HepG2 (cell line): Measurements from ENCODE around the gene ERBB3. TPM values are rescaled to one million over a fixed set of nuclear protein-coding genes. Genes with fewer than 3 reads are reported as not detected.
A peak's percentile ranks its signal among the peaks of the same experiment; 100 is the strongest.

Source experiments
- ATAC-seq: fragments of 200-7000 bp; cut with Tn5 transposase; 3 replicates; pipeline ENCODE4 v1.9.1; 2020; ENCODE audit warnings: mild to moderate bottlenecking, moderate library complexity
- BruUV-seq: library from RNA; stranded (reverse); fragments of 400-500 nt; replicated peaks from 2 replicates; lab custom pipeline; 2021; lab: Mats Ljungman, UMichigan
- CTCF ChIA-PET: fragments of 300-600 bp; formaldehyde crosslinking; extraction: SDS; loops from one replicate; lab custom pipeline; 2021; ENCODE audit warnings: low total read pairs, inconsistent platforms, low intra/inter-chr PET ratio; lab: Yijun Ruan, JAX
- POLR2A ChIA-PET: fragments of 350-600 bp; sonication (Branson Sonifier 250); formaldehyde crosslinking; loops from one replicate; lab custom pipeline; 2020; ENCODE audit warnings: antibody characterized with exemption, inconsistent platforms; lab: Yijun Ruan, JAX
- DNase-seq: peaks from one replicate; pipeline ENCODE4 v3.0.0-alpha.2; 2015; ENCODE audit warnings: low spot score
- FAIRE-seq: peaks from 3 replicates; lab custom pipeline; 2011; peaks lifted over from hg19 to GRCh38; lab: Jason Lieb, UNC
- H2AFZ ChIP-seq: one replicate; pipeline ENCODE4 v1.6.1; 2011; ENCODE audit warnings: low read length, inconsistent platforms
- H3K27ac ChIP-seq: fragments of 300-600 bp; 3 replicates; pipeline ENCODE4 v1.8.0; 2011; ENCODE audit warnings: mixed run types, mild to moderate bottlenecking, mixed read lengths, low read length, inconsistent platforms; ENCODE audit not compliant: insufficient read depth; ENCODE audit errors: extremely low read length
- H3K27me3 ChIP-seq, 2 experiments: fragments of 200-600 bp in 1 of 2; 2 replicates in 1 of 2; 3 replicates in 1 of 2; pipeline versions ENCODE4 v1.6.0 to v1.8.0; 2011; ENCODE audit warnings: low read length in 2 of 2, mild to moderate bottlenecking in 2 of 2, moderate library complexity in 2 of 2, inconsistent platforms in 1 of 2; ENCODE audit not compliant: insufficient read depth in 2 of 2, control insufficient read depth in 1 of 2
- H3K36me3 ChIP-seq, 2 experiments: fragments of 200-600 bp in 1 of 2; replicated peaks in 1 of 2; 2 replicates in 1 of 2; 3 replicates in 1 of 2; pipeline versions ENCODE4 v1.5.1 to v1.8.0; 2011; ENCODE audit warnings: low read length in 2 of 2, inconsistent platforms in 1 of 2; ENCODE audit not compliant: insufficient read depth in 2 of 2, control insufficient read depth in 1 of 2
- H3K4me1 ChIP-seq: 2 replicates; pipeline ENCODE4 v1.5.1; 2012; ENCODE audit warnings: low read length, inconsistent platforms; ENCODE audit not compliant: insufficient read depth
- H3K4me2 ChIP-seq: 2 replicates; pipeline ENCODE4 v1.6.0; 2011; ENCODE audit warnings: low read depth, low read length, inconsistent platforms
- H3K4me3 ChIP-seq, 3 experiments: fragments of 200-600 bp in 1 of 3; sonication (generic), shearing (Covaris generic) in 1 of 3; replicated peaks in 1 of 3; 2 replicates each; pipeline ENCODE4 v1.5.1; 2011 to 2016; ENCODE audit warnings: low read length in 3 of 3, inconsistent platforms in 2 of 3, low read depth in 2 of 3, mild to moderate bottlenecking in 2 of 3, control low read depth in 1 of 3, mixed read lengths in 1 of 3; ENCODE audit not compliant: insufficient read depth in 1 of 3
- H3K79me2 ChIP-seq: one replicate; pipeline ENCODE4 v1.6.1; 2011; ENCODE audit warnings: low read length, inconsistent platforms; ENCODE audit not compliant: insufficient read depth
- H3K9ac ChIP-seq: 2 replicates; pipeline ENCODE4 v1.6.0; 2011; ENCODE audit warnings: mild to moderate bottlenecking, low read depth, low read length, inconsistent platforms; ENCODE audit not compliant: insufficient read depth
- H3K9me3 ChIP-seq: 2 replicates; pipeline ENCODE4 v1.5.1; 2012; ENCODE audit warnings: mild to moderate bottlenecking, low read length
- H4K20me1 ChIP-seq: 2 replicates; pipeline ENCODE4 v1.6.0; 2011; ENCODE audit warnings: inconsistent platforms, mild to moderate bottlenecking, low read length, moderate library complexity; ENCODE audit not compliant: insufficient read depth
- ELF3 ChIP-seq: IDR thresholded peaks from 2 replicates; pipeline ENCODE4 v1.6.1; 2016; ENCODE audit warnings: missing genetic modification reagents, missing compliant biosample characterization
- KDM1A ChIP-seq: IDR thresholded peaks from 2 replicates; pipeline ENCODE4 v1.6.1; 2016; ENCODE audit warnings: missing compliant biosample characterization
- MAFK ChIP-seq, 2 experiments: IDR thresholded peaks in 1 of 2; conservative IDR thresholded peaks in 1 of 2; 2 replicates each; pipeline ENCODE4 v1.6.1; 2011; ENCODE audit warnings: improper control_type of control experiment in 2 of 2, low read length in 2 of 2
- MED8 ChIP-seq: sonication (generic); formaldehyde crosslinking; IDR thresholded peaks from 2 replicates; pipeline ENCODE4 v1.8.1; 2023; ENCODE audit warnings: mild to moderate bottlenecking, missing genetic modification reagents; ENCODE audit not compliant: insufficient replicate concordance
- NFE2 ChIP-seq: sonication (generic); formaldehyde crosslinking; IDR thresholded peaks from 2 replicates; pipeline ENCODE4 v1.4.0; 2020; ENCODE audit warnings: missing genetic modification reagents
- PCBP1 ChIP-seq: fragments of 200-400 bp; formaldehyde crosslinking; IDR thresholded peaks from 2 replicates; pipeline ENCODE4 v1.6.1; 2017; ENCODE audit warnings: mild to moderate bottlenecking, low read depth, low read length, borderline replicate concordance
- POLR2AphosphoS2 ChIP-seq: IDR thresholded peaks from 2 replicates; pipeline ENCODE4 v1.6.1; 2011; ENCODE audit warnings: low read depth, low read length, improper control_type of control experiment
- TMF1 ChIP-seq: sonication (generic); formaldehyde crosslinking; IDR thresholded peaks from 2 replicates; pipeline ENCODE4 v1.8.1; 2022; ENCODE audit warnings: low read depth, missing genetic modification reagents
- U2AF2 ChIP-seq: fragments of 200-400 bp; formaldehyde crosslinking; IDR thresholded peaks from 2 replicates; pipeline ENCODE4 v1.6.1; 2017; ENCODE audit warnings: low read depth, mild to moderate bottlenecking, low read length
- ZNF180 ChIP-seq: sonication (generic); formaldehyde crosslinking; IDR thresholded peaks from 2 replicates; pipeline ENCODE4 v1.4.0; 2020; ENCODE audit warnings: low read depth, missing genetic modification reagents, borderline replicate concordance
- ZNF24 ChIP-seq: fragments of 450-650 bp; IDR thresholded peaks from 2 replicates; pipeline ENCODE4 v1.6.1; 2017; ENCODE audit warnings: antibody characterized with exemption, mild to moderate bottlenecking
- ZNF256 ChIP-seq: sonication (generic); formaldehyde crosslinking; conservative IDR thresholded peaks from 2 replicates; pipeline ENCODE4 v1.4.0; 2020; ENCODE audit warnings: missing genetic modification reagents
- ZNF570 ChIP-seq: sonication (generic); formaldehyde crosslinking; IDR thresholded peaks from 2 replicates; pipeline ENCODE4 v1.4.0; 2020; ENCODE audit warnings: mild to moderate bottlenecking, missing genetic modification reagents, borderline replicate concordance
- ZNF619 ChIP-seq: sonication (generic); formaldehyde crosslinking; IDR thresholded peaks from 2 replicates; pipeline ENCODE4 v1.4.0; 2020; ENCODE audit warnings: mild to moderate bottlenecking, missing genetic modification reagents
- ZNF792 ChIP-seq: IDR thresholded peaks from 2 replicates; pipeline ENCODE4 v1.6.1; 2016
- WGBS: methylation state at CpG from one replicate; pipeline ENCODE4 v1.1.6; 2017; ENCODE audit warnings: low lambda C conversion rate; 5-methylcytosine and 5-hydroxymethylcytosine counted together
- in situ Hi-C: cut with HindIII; loops from 2 replicates; pipeline ENCODE4 v1.10.0; 2017; ENCODE audit warnings: low pct_unique_long_range_greater_than_20kb; ENCODE audit not compliant: extremely low pct_ligation_motif_present
- intact Hi-C: fragments of 100-400 bp; cut with micrococcal nuclease; formaldehyde crosslinking; loops from one replicate; pipeline ENCODE4 v1.10.0; 2022; ENCODE audit not compliant: unreplicated experiment
- polyA plus RNA-seq, 8 experiments: library from polyadenylated mRNA; depleted of rRNA in 3 of 8; stranded (reverse) in 7 of 8; unstranded in 1 of 8; fragments of >200 nt; fragmentation: Illumina TruSeq in 4 of 8; extraction: Trizol in 4 of 8; gene quantifications; 2 replicates each; pipeline versions ENCODE4 v1.2.1 to v1.2.3, GENCODE V29; 2011 to 2016; ENCODE audit warnings: low read depth in 4 of 8, missing spikeins in 1 of 8, mixed read lengths in 1 of 8; ENCODE audit not compliant: insufficient read depth in 1 of 8
- total RNA-seq, 5 experiments: library from RNA; depleted of rRNA; stranded (reverse); fragments of >200 nt; fragmentation: Illumina TruSeq; extraction: Trizol; gene quantifications; 2 replicates each; pipeline ENCODE4 v1.2.3, GENCODE V29; 2016; ENCODE audit warnings: low read depth in 1 of 5
- TF ChIP-seq, protein P1 (sequence below): sonication (generic); formaldehyde crosslinking; IDR thresholded peaks from 2 replicates; pipeline ENCODE4 v1.4.0; 2020; ENCODE audit warnings: mild to moderate bottlenecking, low read depth, missing genetic modification reagents
- TF ChIP-seq, protein P2 (sequence below): sonication (generic); formaldehyde crosslinking; IDR thresholded peaks from 2 replicates; pipeline ENCODE4 v1.5.0; 2020; ENCODE audit warnings: missing genetic modification reagents
- TF ChIP-seq, protein P3 (sequence below), 2 experiments: sonication (generic) in 1 of 2; formaldehyde crosslinking in 1 of 2; IDR thresholded peaks; 2 replicates each; pipeline versions ENCODE4 v1.4.0 to v1.6.1; 2018 to 2020; ENCODE audit warnings: missing genetic modification reagents in 2 of 2, borderline replicate concordance in 1 of 2, low read depth in 1 of 2, mild to moderate bottlenecking in 1 of 2, missing biosample characterization in 1 of 2
- TF ChIP-seq, protein P4 (sequence below): sonication (generic); formaldehyde crosslinking; IDR thresholded peaks from 2 replicates; pipeline ENCODE4 v1.4.0; 2020; ENCODE audit warnings: mild to moderate bottlenecking, missing genetic modification reagents

The ERBB3 gene
- total and polyA plus RNA-seq, 2 of the 13 experiments (the other 11 are each of a cell fraction or from before 2014, with no cell fraction given), result 93.6 to 358 TPM

DNA sequence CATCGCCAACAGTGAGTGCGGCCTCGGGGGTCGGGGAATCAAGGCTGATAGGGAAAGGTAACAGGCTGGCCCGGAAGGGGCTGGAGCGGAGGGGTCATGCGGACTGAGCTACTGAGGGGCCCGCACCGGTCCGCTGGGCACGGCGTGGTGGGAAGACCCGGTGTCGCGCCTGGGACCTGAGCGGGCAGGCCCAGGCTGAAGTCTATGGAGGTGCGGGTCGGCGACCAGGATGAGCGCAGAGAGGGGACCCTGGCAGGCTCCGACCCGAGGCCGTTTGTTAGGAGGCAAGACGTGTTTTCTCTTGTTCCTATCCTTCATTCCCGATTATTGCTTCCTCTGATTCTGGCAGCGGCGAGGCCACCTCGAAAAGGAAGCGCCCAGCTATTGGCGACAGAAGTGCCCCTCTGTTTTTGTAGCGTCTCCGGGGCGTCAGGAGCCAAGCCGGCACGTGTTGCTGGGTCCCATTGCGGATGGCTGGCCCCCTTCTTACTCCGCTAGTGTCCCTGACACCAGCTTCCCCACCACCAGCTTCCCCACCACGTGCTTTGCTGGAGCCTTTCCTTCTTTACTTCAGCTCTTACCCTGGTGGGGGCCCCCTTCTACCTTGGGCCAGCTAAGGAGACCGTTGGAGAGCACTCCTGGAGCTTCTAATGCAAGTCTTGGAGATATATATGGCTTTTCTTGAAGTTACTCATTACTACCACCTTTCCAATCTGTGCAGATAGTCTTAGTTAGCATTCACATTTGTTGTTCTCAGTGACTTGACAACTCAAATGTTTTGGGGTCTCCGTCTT is 25.0 kb downstream of the ERBB3 start:
- Histone ChIP-seq H3K36me3 (peaks cover 22 to 53% of the 10 kb centered on the region in 2 experiments), H2AFZ (no peak overlapping the region), H3K4me2 (peak overlapping the region; percentile 88), H3K27ac (peak overlapping the region; percentile 76), H3K79me2 (peaks cover 34% of the 10 kb centered on the region), H4K20me1 (peaks cover 4% of the 10 kb centered on the region), H3K4me1 (peaks cover 35% of the 10 kb centered on the region), H3K4me3 (peak overlapping the region; percentile 48 to 85 (median 74)), H3K9me3 (no peaks in the 10 kb centered on the region), H3K27me3 (no peaks in the 10 kb centered on the region), H3K9ac (peak overlapping the region; percentile 88)
- no peak for FAIRE-seq
- 1% methylated on average over 26 of the region's 40 CpGs for WGBS
- ChIA-PET CTCF (interaction anchor here (1.0 kb wide), 1 partner anchor 26 kb away, joined by 4 read pairs; no protein-coding TSS in a partner anchor), POLR2A (interaction anchor here (1.0 to 6.5 kb wide), 20 partner anchors 8 to 376 kb away, joined by 3 to 279 read pairs (median 6); partner anchors contain the start of genes CD63, ERBB3, ESYT1 and MYL6)
- intact Hi-C loops, result loop anchor here (1.0 to 2.0 kb wide), 2 partner anchors 26 to 58 kb away; no protein-coding TSS in a partner anchor
- peak; percentile 42 for ATAC-seq
- no peak for DNase-seq
- in situ Hi-C loops, result loop anchor here (5.0 kb wide), 1 partner anchor 58 kb away; no protein-coding TSS in a partner anchor
- no TSS peak for BruUV-seq
- TF ChIP-seq, protein P1, sequence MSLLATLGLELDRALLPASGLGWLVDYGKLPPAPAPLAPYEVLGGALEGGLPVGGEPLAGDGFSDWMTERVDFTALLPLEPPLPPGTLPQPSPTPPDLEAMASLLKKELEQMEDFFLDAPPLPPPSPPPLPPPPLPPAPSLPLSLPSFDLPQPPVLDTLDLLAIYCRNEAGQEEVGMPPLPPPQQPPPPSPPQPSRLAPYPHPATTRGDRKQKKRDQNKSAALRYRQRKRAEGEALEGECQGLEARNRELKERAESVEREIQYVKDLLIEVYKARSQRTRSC, result peak; percentile 9; the same call in 1 of the 2 replicates
- TF ChIP-seq ZNF180 (CRISPR knock-in tag) (no peak), KDM1A (CRISPR knock-in tag) (no peak), MAFK (conservative IDR thresholded peaks at IDR 0.05 in 1 of 2, IDR thresholded peaks at IDR 0.05 in 1 of 2; ENCODE audit: low read length in 2 of 2) (no peak), ZNF619 (CRISPR knock-in tag) (no peak), ZNF792 (CRISPR knock-in tag) (no peak), POLR2AphosphoS2 (no peak), TMF1 (CRISPR knock-in tag) (no peak), U2AF2 (no peak), ZNF24 (no peak), ZNF570 (CRISPR knock-in tag) (0 out of 2 replicates have a peak, but pooled peaks have one; percentile 11), PCBP1 (no peak), ELF3 (CRISPR knock-in tag) (no peak), NFE2 (CRISPR knock-in tag) (no peak), ZNF256 (no peak), MED8 (peak; percentile 8)
- TF ChIP-seq, protein P2, sequence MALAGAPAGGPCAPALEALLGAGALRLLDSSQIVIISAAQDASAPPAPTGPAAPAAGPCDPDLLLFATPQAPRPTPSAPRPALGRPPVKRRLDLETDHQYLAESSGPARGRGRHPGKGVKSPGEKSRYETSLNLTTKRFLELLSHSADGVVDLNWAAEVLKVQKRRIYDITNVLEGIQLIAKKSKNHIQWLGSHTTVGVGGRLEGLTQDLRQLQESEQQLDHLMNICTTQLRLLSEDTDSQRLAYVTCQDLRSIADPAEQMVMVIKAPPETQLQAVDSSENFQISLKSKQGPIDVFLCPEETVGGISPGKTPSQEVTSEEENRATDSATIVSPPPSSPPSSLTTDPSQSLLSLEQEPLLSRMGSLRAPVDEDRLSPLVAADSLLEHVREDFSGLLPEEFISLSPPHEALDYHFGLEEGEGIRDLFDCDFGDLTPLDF (CRISPR knock-in tag), result no peak
- TF ChIP-seq, protein P3, sequence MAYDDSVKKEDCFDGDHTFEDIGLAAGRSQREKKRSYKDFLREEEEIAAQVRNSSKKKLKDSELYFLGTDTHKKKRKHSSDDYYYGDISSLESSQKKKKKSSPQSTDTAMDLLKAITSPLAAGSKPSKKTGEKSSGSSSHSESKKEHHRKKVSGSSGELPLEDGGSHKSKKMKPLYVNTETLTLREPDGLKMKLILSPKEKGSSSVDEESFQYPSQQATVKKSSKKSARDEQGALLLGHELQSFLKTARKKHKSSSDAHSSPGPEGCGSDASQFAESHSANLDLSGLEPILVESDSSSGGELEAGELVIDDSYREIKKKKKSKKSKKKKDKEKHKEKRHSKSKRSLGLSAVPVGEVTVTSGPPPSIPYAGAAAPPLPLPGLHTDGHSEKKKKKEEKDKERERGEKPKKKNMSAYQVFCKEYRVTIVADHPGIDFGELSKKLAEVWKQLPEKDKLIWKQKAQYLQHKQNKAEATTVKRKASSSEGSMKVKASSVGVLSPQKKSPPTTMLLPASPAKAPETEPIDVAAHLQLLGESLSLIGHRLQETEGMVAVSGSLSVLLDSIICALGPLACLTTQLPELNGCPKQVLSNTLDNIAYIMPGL (CRISPR knock-in tag; IDR thresholded peaks at IDR 0.05; ENCODE audit: borderline replicate concordance in 1 of 2, low read depth in 1 of 2), result peak; percentile 1 to 5; a peak in 2 of 4 replicates
- TF ChIP-seq, protein P4, sequence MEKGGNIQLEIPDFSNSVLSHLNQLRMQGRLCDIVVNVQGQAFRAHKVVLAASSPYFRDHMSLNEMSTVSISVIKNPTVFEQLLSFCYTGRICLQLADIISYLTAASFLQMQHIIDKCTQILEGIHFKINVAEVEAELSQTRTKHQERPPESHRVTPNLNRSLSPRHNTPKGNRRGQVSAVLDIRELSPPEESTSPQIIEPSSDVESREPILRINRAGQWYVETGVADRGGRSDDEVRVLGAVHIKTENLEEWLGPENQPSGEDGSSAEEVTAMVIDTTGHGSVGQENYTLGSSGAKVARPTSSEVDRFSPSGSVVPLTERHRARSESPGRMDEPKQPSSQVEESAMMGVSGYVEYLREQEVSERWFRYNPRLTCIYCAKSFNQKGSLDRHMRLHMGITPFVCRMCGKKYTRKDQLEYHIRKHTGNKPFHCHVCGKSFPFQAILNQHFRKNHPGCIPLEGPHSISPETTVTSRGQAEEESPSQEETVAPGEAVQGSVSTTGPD (CRISPR knock-in tag), result no peak
